B cell (primary cell): Measurements from ENCODE around the gene TLX1. TPM values are rescaled to one million over a fixed set of nuclear protein-coding genes. Genes with fewer than 3 reads are reported as not detected.

ENCODE experiments used
- ATAC-seq: fragments of 200-7000 bp; cut with Tn5 transposase; one replicate; pipeline ENCODE4 v1.10.0; 2021; ENCODE audit warnings: low read depth, mild to moderate bottlenecking, moderate number of reproducible peaks, moderate library complexity
- CTCF ChIA-PET: fragments of 350-600 bp; sonication (Branson Sonifier 250); formaldehyde crosslinking; loops from one replicate; lab custom pipeline; 2021; ENCODE audit warnings: antibody characterized with exemption, inconsistent platforms; lab: Charles Lee
- POLR2A ChIA-PET: fragments of 350-600 bp; sonication (Branson Sonifier 250); formaldehyde crosslinking; loops from one replicate; lab custom pipeline; 2021; ENCODE audit warnings: antibody characterized with exemption; lab: Charles Lee
- DNase-seq: peaks from one replicate; pipeline ENCODE4 v3.0.0; 2013
- H2AFZ ChIP-seq: 2 replicates; pipeline ENCODE4 v1.6.1; 2012; ENCODE audit warnings: mild to moderate bottlenecking, low read depth, low read length; ENCODE audit not compliant: insufficient read depth, poor library complexity, severe bottlenecking
- H3K27ac ChIP-seq, 2 donors: 1 replicate in 1 of 2; 2 replicates in 1 of 2; pipeline ENCODE4 v1.5.1; 2012 to 2013; ENCODE audit warnings: low read length in 2 of 2, mild to moderate bottlenecking in 2 of 2, moderate library complexity in 1 of 2
- H3K27me3 ChIP-seq, 4 experiments: fragments of 200-600 bp in 1 of 4; sonication (generic) in 1 of 4; replicated peaks in 1 of 4; 1 replicate in 2 of 4; 2 replicates in 2 of 4; pipeline versions ENCODE4 v1.6.1 to v1.7.0; 2013 to 2016; ENCODE audit warnings: low read length in 3 of 4, mild to moderate bottlenecking in 2 of 4, mixed read lengths in 1 of 4, moderate library complexity in 1 of 4; ENCODE audit not compliant: insufficient read depth in 4 of 4, control insufficient read depth in 3 of 4; ENCODE audit errors: control extremely low read depth in 1 of 4
- H3K36me3 ChIP-seq, 2 experiments: replicated peaks in 1 of 2; 1 replicate in 1 of 2; 2 replicates in 1 of 2; pipeline versions ENCODE4 v1.6.1 to v1.7.1; 2013; ENCODE audit warnings: low read length in 1 of 2; ENCODE audit not compliant: insufficient read depth in 2 of 2, control insufficient read depth in 1 of 2; ENCODE audit errors: control extremely low read depth in 1 of 2, extremely low read depth in 1 of 2
- H3K4me1 ChIP-seq, 2 donors: fragments of 200-600 bp in 1 of 2; sonication (generic) in 1 of 2; 1 replicate in 1 of 2; 2 replicates in 1 of 2; pipeline versions ENCODE4 v1.5.1 to v1.6.1; 2013 to 2017; ENCODE audit warnings: low read length in 2 of 2; ENCODE audit not compliant: control insufficient read depth in 2 of 2, insufficient read depth in 2 of 2
- H3K4me2 ChIP-seq: replicated peaks from 2 replicates; pipeline ENCODE3; 2012; ENCODE audit warnings: mild to moderate bottlenecking, low read depth, low read length; ENCODE audit not compliant: poor library complexity, severe bottlenecking
- H3K4me3 ChIP-seq, 5 experiments: fragments of 200-600 bp in 1 of 5; sonication (generic) in 1 of 5; 1 replicate in 3 of 5; 2 replicates in 2 of 5; pipeline versions ENCODE4 v1.5.1 to v1.7.0; 2011 to 2016; ENCODE audit warnings: low read length in 4 of 5, mild to moderate bottlenecking in 4 of 5, low read depth in 2 of 5, control low read depth in 1 of 5, moderate library complexity in 1 of 5; ENCODE audit not compliant: insufficient read depth in 1 of 5; ENCODE audit errors: control extremely low read depth in 1 of 5, extremely low read depth in 1 of 5
- H3K79me2 ChIP-seq: fragments of 200-600 bp; sonication (generic); one replicate; pipeline ENCODE4 v1.6.0; 2016; ENCODE audit warnings: low read length; ENCODE audit not compliant: control insufficient read depth, insufficient read depth
- H3K9ac ChIP-seq: fragments of 200-600 bp; sonication (generic); 2 replicates; pipeline ENCODE4 v1.6.1; 2017; ENCODE audit warnings: mild to moderate bottlenecking, low read length, moderate library complexity
- H3K9me3 ChIP-seq, 3 donors: one replicate each; pipeline versions ENCODE4 v1.6.1 to v1.7.1; 2013; ENCODE audit warnings: low read length in 2 of 3; ENCODE audit not compliant: control insufficient read depth in 2 of 3, insufficient read depth in 1 of 3; ENCODE audit errors: control extremely low read depth in 1 of 3
- H4K20me1 ChIP-seq: 2 replicates; pipeline ENCODE4 v1.6.0; 2012; ENCODE audit warnings: mild to moderate bottlenecking, low read length; ENCODE audit not compliant: insufficient read depth, control insufficient read depth, poor library complexity, severe bottlenecking
- H3K27ac Mint-ChIP-seq: one replicate; pipeline ENCODE4 v1.8.0; 2021; ENCODE audit warnings: mixed read lengths
- H3K27me3 Mint-ChIP-seq: one replicate; pipeline ENCODE4 v1.8.0; 2021; ENCODE audit warnings: mixed read lengths
- H3K4me1 Mint-ChIP-seq: one replicate; pipeline ENCODE4 v1.8.0; 2021; ENCODE audit warnings: mixed read lengths
- H3K4me3 Mint-ChIP-seq: one replicate; pipeline ENCODE4 v1.8.0; 2021; ENCODE audit warnings: mixed read lengths
- H3K9me3 Mint-ChIP-seq: one replicate; pipeline ENCODE4 v1.8.0; 2022; ENCODE audit warnings: mixed read lengths; ENCODE audit not compliant: insufficient read depth
- CTCF ChIP-seq: fragments of 200-600 bp; IDR thresholded peaks from one replicate; pipeline ENCODE4 v1.8.0; 2022; ENCODE audit warnings: antibody characterized with exemption, mild to moderate bottlenecking
- EZH2 ChIP-seq: IDR thresholded peaks from 2 replicates; pipeline ENCODE4 v1.6.1; 2012; ENCODE audit warnings: borderline replicate concordance, low read depth, mild to moderate bottlenecking, moderate library complexity, low read length; ENCODE audit not compliant: insufficient read depth, poor library complexity, severe bottlenecking
- WGBS: methylation state at CpG from one replicate; pipeline ENCODE4 v1.1.5; 2013; ENCODE audit warnings: missing lambda C conversion rate; ENCODE audit not compliant: insufficient coverage; 5-methylcytosine and 5-hydroxymethylcytosine counted together
- intact Hi-C: fragments of 100-400 bp; cut with micrococcal nuclease; formaldehyde crosslinking; loops from one replicate; pipeline ENCODE4 v1.10.0; 2022
- polyA plus RNA-seq: library from polyadenylated mRNA; depleted of rRNA; stranded (reverse); fragments of >200 nt; gene quantifications from 2 replicates; pipeline ENCODE4 v1.2.3, GENCODE V29; 2012
- total RNA-seq, 2 donors: library from RNA; stranded (reverse); fragments of 120-200 nt in 1 of 2; gene quantifications; 1 replicate in 1 of 2; 2 replicates in 1 of 2; pipeline versions ENCODE4 v1.2.3 to v1.2.4, GENCODE V29; 2013 to 2022

TLX1 gene
- total and polyA plus RNA-seq, 2 donors (not counting 1 experiment from before 2014, with no cell fraction given), result not detected

GRCh38 chr10:101111547-101111946 lies 19.6 kb upstream of the TLX1 start:
- 100% methylated on average over 6 of the region's 8 CpGs for WGBS
- intact Hi-C loops, result no loop called here
- Histone ChIP-seq H3K79me2 (no peaks in the 10 kb centered on the region), H3K4me2 (no peak overlapping the region), H3K9ac (no peak overlapping the region), H3K36me3 (no peaks in the 10 kb centered on the region), H3K9me3 (no peaks in the 10 kb centered on the region), H3K4me1 (no peaks in the 10 kb centered on the region), H3K27ac (no peak overlapping the region), H4K20me1 (no peaks in the 10 kb centered on the region), H3K4me3 (no peak overlapping the region), H3K27me3 (peaks cover 0 to 24% (median 6%) of the 10 kb centered on the region in 4 experiments), H2AFZ (no peak overlapping the region)
- Mint-ChIP-seq H3K4me3 (no peak overlapping the region), H3K9me3 (no peaks in the 10 kb centered on the region), H3K27me3 (peaks cover 41% of the 10 kb centered on the region), H3K4me1 (no peaks in the 10 kb centered on the region), H3K27ac (no peak overlapping the region)
- ATAC-seq, result no peak
- no peak for DNase-seq
- TF ChIP-seq CTCF (no peak), EZH2 (no peak)
- CTCF ChIA-PET, result no interaction called here
- POLR2A ChIA-PET, result no interaction called here

GRCh38 chr10:101112799-101113594 lies 18.1 kb upstream of the TLX1 start:
- no peaks in the 10 kb centered on the region for H4K20me1 ChIP-seq
- ATAC-seq (no peak), DNase-seq (no peak)
- TF ChIP-seq CTCF (no peak), EZH2 (no peak)
- WGBS, result 38% methylated on average over 11 of the region's 12 CpGs
- intact Hi-C loops, result no loop called here
- no peak overlapping the region for H3K4me2 ChIP-seq
- H2AFZ ChIP-seq, result no peak overlapping the region
- Mint-ChIP-seq H3K4me1 (no peaks in the 10 kb centered on the region), H3K27me3 (peaks cover 40% of the 10 kb centered on the region), H3K27ac (no peak overlapping the region), H3K9me3 (no peaks in the 10 kb centered on the region), H3K4me3 (no peak overlapping the region)
- no peaks in the 10 kb centered on the region for H3K9me3 ChIP-seq
- no peaks in the 10 kb centered on the region for H3K4me1 ChIP-seq
- H3K27ac ChIP-seq, result no peak overlapping the region
- CTCF ChIA-PET, result no interaction called here
- H3K79me2 ChIP-seq, result no peaks in the 10 kb centered on the region
- H3K27me3 ChIP-seq, result peaks cover 0 to 24% (median 3%) of the 10 kb centered on the region in 4 experiments
- no peak overlapping the region for H3K4me3 ChIP-seq
- no peaks in the 10 kb centered on the region for H3K36me3 ChIP-seq
- POLR2A ChIA-PET, result interaction anchor here (0.6 kb wide), 1 partner anchor 581 kb away, joined by 14 read pairs; no protein-coding TSS in a partner anchor
- H3K9ac ChIP-seq, result no peak overlapping the region
